HG02623 (cell line): Measurements from ENCODE around the gene LIM2.
"Not testable (repeated sequence)": the region's sequence is repeated elsewhere in the genome, so short reads cannot be mapped to it uniquely, and the experiment has no call there.

Experiments used
- ATAC-seq: cut with Tn5 transposase; IDR thresholded peaks from one replicate; pipeline ENCODE4 v1.9.1; 2021; ENCODE audit warnings: moderate library complexity; ENCODE audit not compliant: unreplicated experiment

LIM2 gene

DNA sequence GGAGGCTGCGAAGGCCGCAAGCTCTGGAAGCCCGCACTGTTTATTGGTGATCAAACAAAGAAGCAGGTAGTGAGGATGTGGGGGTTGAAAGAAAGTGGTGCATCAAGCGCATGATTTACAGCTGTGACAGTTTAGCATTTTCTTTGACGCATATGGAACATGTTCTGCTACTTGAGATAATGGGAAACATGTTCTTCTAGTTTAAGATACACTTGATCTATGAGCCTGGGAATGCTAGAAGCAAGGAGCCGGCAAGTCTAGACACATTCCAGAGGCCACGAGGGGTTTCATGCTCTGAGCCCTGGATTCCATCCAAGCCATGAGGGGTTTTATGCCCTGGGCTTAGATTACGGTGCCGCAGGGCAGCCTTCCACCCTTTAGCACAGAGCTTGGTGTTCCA is 9.7 kb upstream of the LIM2 start:
- not testable (repeated sequence) for ATAC-seq

DNA sequence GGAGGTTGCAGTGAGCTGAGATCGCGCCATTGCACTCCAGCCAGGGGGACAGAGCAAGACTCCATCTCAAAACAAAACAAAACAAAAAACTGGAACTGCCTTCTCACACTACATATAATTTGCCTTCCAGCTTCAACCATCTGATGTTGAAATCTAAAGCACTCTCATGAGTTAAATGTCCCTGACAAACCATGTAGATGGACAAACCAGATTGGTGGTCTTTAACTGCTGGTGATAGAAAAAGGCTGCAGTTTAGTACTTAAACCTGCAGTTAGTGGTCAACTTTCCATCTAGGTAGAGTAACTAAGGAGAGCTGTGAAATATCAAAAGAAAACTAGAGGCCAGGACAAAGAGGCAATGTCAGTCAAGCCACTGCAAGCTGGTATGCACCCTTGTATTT is 8.4 kb upstream of the LIM2 start:
- no peak for ATAC-seq

DNA sequence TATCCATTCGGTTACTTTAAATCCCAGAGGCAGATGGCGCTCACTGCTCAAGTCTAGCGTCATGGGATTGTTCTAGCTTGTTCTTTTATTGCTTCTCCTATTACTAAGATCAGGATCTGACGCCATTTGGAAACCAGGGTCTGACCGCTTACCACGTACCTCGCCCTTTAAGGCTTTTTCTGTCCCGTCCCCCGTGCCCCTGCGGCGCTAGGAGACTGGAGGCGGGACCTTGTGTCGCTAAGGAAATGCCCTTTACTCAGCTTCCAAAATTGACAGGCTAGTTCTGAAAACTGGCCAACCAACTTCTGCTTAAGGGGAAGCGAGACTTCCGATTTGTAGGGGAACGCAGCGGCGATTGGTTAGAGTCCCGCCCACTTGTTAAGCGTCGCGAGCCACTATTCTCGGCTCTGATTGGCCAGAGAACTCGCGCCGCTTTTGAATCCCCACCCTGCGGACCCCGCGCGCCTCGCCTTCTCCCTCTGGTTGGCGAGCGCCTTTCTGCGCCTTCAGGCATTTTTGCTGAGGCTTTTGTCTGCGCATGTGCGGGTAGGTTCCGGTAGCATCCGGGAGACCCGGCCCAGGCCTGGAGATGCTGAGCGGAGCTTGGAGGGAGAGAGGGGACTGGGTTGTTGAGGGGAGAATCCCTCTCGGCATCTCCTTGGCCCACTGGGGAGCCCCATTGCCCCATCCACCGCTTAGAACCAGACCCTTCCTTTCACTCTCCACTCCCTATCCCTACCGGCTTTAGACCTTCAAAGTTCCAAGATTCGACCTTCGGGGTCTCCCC is 6.5 kb upstream of the LIM2 start:
- ATAC-seq, result peak; percentile 78

DNA sequence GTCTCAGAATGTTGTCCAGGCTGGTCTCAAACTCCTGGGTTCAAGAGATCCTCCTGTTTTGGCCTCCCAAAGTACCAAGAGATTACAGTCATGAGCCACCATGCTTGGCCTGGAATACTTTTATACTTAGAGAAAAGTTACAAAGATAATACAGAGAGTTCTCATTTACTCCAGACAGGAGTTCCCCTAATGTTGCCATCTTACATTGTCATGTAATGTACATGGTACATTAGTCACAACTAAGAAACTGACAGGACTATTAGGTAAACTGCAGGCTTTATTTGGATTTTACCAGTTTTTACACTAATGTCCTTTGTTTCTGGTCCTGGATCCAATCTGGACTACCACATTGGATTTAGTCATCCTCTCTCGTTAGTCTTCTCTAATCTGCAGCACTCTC is 4.9 kb upstream of the LIM2 start:
- no peak for ATAC-seq

DNA sequence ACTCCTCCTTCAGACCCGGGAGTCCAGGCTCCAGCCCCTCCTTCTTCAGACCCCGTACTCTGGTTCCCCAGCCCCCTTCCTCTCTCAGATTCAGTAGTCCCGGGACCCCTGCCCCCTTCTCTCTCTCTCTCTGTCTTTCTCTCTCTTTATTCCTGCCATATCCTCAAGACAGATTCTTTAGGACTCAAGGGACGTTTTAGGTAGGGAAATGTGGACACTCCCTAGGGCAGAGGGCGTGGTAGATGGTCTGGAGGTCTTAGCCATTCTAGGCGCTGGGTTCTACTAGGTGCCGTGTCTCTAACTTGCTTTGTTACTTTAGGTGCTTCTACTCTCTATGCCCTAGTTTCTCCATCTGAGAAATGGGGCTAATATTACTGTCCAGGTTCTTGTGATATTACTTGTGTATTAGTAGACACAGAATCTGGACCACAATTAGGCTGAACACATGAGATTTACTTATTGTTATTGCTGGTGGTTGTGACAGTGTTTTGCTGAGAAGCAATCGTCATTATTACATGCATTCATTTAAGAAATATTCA is 3.4 kb upstream of the LIM2 start:
- no peak for ATAC-seq

DNA sequence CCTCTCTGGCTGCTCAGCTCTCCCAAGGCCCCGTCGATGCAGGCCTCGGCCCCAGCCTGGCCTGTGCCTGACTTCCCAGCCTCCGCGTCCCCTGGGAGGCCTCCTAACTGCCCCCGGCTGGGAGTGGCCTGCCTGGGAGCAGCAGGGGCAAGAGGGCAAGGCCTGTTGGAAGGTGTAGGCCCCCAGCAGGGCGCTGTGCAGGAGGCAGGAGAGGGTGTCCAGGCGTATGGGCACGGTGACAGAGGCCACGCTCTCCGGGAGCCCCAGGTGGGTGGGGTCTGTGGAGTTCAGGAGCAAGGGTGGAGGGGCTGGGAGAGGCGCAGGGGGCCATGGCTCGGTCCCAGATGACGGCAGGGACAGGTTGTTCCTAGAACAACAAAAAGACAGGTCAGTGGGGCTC is 1.4 kb upstream of the LIM2 start:
- no peak for ATAC-seq

DNA sequence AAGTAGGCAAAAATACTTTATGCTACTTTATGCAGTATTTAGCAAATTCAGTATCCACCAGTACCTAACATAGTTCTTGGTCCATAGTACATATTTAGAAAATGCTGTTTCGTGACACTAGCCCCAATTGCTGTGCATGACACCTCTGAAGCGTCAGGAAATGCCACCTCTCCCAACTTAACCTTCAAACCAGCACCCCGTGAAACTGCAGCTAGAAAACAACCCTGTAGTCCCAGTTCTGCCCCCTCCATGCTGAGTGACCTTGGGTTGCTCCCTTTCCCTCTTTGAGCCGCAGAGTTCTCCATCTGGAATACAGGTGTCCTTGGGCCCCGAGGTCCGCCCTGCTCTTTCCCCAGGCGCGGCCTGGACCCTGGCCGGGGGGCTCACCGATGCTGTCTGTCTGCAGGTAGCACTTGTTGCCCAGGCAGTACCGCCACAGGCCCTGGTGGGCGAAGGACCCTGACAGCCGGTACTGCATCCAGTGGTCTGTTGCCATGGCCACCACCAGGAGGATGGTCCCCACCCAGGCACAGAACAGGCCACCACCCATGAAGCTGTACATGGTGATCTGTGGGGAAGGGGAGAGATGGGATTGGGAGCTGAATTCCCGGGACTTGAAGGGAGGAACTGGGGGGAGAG is 773 bp downstream of the LIM2 start:
- no peak for ATAC-seq

DNA sequence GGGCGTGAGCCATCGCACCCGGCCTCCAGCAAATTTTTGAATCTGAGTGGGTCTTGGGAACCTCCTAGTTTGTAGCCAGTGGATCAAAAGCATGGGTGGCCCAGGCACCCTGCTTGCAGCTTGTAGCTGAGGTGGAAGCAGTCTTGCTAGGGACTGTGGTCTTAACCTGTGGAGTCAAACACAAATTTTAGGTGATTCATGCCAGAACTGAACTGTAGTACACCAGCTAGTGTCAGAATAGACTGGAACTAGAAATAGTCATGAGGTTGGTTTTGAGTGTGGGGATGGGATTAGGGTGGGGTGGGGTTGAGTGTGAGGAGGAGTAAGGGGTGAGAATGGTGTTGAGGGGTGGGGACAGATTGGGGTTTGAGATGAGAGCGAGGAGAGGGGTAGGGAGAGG is 5.8 kb downstream of the LIM2 start:
- no peak for ATAC-seq

DNA sequence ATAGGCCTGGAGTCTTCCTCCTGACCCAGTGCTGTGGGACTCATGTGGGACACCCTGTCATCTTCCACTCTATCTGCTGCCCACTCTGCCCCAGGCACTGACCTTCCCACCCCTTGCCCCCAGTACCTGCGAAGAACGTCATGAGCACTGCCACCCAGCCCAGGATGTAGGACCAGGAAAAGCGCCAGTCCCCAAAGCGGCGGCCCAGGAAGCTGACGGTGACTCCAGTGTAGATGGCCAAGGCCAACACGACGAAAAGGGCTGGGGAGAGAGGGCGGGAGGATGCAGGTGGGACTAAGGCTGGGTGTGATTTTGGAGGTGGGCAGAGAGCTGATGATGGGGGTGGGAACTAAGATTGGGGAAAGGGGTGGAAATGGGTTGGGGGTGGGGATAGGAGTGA is 7.4 kb downstream of the LIM2 start:
- no peak for ATAC-seq

DNA sequence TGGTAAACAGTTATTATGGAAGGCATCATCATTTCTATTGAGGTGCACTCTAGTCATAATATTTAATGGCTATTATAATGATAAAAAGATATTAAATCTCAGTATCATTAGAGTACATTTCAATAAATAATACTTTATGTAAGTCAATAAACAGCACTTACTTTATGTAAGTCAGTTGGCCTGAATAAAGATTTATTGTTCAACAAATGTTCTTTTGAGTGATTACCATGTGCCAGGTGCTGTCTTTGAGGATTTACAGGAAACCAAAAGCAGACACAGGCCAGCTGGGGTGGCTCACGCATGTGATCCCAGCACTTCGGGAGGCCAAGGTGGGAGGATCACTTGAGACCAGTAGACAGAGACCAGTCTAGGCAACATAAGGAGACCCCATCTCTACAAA is 10.4 kb downstream of the LIM2 start:
- ATAC-seq, result no peak

DNA sequence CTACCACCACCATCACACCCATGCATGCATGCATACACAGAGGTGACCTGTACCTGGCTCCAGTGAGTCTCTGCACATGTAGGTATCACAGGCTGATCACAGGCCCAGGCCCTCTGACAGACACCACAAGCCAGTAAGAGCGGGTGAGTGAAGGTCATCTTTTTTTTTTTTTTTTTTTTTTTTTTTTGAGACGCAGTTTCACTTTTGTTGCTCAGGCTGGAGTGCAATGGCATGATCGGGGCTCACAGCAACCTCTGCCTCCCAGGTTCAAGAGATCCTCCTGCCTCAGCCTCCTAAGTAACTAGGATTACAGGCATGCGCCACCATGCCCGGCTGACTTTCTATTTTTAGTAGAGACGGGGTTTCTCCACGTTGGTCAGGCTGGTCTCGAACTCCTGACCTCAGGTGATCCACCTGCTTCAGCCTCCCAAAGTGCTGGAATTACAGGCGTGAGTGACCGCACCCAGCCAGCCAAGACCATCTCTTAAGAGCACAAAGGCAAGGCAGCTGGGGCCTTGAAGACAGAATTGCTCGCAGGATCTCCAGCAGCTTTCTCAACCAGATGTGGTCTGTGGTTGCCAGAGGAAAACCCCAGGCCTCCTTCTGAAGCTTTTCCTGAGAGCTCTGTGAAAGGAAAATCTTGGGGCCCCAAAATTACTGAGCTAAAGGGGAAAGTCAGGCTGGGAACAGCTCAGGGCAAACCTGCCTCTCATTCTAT is 12.1 kb downstream of the LIM2 start:
- ATAC-seq, result no peak

DNA sequence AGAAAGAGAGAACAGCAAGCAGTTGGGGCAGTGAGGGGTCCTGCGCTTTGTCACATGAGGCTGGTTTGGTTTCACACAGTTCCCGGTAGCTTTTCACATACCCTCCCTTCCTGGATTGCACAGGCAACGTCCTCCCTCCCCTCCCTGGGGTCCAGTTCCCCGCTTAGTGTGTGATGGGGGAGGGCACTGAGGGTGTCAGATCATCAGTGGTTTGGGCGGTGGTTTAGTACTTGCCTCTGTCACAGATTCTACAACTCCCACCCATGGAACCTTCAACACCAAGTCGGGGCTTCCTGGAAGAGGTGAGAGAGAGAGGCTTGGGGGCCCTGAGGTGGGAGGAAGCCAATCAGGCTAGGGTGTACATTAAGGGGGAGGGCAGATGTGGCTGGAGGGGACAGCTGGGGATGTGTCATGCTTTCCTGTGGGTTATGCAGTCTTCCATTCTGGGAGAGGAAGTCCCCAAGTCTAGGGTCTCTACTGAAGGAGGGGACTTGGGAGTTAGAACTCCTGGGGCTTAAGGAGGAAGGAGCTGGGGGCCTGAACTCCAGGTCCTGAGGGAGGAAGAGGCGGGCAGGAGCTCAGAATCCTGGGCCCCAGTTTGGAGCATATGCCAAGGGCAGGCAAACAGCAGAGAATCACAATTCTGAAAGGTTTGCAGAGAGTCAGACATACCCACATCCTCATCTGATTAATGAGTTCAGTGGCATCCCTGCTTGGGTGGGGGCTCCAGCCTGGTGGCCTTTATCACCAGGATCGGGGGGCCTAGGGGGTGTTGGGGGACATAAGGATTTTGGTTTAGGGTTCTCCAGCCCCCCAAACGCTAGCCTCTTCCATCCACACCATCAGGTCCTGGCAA is 14.9 kb downstream of the LIM2 start, which contains the start of gene NKG7:
NKG7 (minus strand) TSS at position 6 of the 856 bp plus-strand sequence. CDS start 119 bp downstream, outside the sequence.
- no peak for ATAC-seq

DNA sequence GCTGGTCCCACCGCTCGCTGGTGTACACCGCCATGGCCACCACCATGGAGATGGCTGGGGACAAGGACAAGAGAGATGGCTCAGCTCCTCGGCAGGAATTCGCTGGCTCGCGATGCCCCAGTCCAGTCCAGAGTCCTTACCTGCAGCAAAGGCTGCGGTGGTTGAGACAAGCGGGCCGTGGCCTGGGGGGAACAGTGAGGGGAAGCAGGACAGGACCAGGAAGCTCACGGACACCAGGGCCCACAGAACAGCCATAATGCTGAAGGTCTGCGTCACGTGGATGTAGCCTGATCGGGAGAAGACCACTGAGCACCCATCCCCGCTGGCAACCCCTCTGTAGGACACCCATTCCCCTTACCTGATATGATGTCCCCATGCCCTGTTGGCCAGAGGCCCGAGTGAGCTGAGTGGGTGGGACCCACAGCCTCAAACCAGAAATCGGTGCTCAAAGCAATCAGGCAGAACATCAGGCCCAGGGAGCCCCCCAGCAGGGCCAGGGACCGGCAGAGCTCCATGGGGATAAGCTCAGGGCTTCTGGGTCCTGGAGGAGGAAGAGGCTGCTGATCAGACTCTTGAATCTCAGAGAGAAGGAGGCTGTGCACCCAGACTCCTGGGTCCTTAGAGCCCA is 15.6 kb downstream of the LIM2 start:
- ATAC-seq, result no peak

DNA sequence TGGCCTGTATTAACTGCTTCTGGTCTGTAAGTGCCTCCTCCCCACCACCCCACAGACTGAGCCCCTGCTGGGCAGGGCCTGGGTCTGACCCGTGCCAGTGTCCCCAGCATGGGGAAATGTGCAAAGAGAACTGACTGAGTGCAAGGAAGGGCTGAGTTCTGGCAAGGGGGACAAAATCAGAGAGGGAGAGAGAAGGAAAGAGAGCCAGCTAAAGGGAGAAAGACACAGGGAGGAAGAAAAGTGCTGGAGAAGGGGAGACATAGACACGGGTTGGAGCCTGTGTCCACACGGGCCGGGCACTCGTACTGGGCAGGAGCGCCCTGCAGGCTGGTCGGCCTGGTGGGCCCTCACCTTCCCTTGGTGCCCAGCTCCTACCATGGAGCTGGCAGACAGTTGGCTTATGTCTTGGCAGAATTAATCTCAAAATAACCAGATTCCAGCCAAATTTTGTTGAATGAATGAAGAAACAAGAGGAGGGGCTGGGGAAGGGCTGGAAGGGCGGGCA is 16.5 kb downstream of the LIM2 start:
- ATAC-seq, result no peak

DNA sequence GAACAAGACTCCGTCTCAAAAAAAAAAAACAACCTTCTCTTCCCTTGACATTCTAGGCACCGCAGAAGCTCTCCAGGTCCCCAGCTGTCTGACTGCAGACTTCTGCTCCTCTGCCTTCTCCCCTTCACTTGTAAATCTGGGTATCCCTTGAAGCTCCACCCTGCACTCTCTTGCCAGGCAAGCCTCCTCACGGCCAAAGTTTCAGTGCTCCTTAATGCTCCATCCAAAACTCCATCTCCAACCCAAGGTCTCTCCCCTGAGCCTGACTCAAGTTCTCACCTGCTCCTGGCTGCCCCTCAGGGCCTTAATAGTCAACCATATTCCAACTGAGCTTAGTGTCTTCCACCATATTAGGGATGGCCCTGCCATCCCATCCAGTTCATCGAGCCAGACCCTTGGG is 17.5 kb downstream of the LIM2 start:
- ATAC-seq, result no peak

DNA sequence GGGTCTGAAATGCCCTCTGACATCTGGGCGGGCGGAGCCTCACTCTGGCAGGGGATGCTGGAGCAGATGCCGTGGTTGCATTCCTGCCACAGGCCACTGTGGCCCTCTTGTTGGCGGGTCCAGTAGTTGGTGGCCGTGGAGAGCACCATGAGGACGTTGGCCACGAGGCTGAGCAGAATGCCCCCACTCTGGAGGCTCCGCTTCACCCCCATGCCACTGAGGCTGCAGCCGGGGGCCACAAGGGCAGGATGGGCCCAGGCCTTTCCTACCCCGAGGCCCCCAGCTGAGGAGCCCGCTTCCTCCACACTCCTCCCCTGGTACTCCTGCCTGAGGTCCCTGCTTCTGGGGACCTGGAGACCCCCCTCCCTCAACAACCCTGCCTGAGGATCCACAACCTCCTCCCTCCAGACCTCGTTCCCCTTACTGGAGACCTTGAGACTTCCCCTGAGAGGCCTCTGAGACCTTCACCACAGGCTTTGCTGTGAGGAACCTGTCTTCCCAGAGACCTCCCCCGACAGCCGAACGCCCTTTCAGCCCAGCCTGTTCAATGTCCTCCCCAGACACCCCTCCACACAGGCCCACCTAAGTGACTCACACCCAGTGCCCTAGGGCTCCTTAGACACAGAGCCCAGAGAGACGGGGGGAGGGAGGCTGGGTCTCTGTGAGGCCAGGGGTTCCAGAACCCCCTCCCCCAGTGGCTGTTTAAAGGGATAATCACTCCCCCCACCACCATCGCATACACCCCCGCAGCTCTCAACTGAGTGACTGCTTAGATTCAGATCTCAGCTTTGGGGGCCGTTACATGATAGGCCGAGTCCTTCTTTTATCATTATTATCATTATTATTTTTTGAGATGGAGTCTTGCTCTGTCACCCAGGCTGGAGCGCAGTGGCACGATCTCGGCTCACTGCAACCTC is 19.1 kb downstream of the LIM2 start, which contains the start of gene CLDND2:
CLDND2 (minus strand) TSS at position 638 of the 917 bp plus-strand sequence; CDS start at position 212, 426 bp downstream.
- no peak for ATAC-seq

DNA sequence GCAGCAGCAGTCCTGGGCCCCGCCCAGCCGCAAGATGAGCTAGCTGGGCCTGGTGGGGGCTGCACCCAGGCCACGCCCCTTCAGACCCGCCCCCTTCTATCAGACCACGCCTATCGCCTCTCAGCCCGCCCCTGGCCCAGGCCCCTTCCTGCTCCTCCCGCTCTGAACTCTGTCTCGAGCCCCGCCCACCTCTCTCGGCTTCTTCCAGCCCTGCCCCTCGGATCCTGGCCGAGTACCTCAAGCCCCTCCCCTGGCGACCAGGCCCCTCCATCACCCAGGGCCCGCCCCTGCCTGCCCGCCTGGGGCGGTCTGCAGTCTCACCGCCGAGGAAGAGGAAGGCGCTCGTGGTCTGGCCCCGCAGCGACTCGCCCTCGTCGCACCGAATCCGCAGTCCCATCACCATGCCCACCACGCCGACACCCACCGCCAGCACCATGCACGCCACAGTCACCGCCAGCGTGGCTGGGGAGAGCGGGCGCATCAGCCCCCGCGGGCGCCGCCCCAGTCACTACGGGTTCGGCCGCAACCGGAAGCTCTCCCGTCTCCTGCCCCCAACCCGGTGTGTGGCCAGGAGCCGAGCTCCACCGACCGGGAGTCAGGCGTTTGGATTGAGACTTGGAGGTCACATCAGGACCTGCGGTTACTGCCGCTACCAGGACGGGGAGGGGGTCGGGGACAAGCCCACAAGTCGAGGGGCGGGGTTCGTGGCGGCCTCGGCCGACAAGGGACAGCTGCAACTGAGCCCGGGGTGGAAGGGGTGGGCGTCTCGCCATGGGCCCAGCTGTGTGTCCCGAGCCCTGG is 20.0 kb downstream of the LIM2 start:
- ATAC-seq, result peak; percentile 67

DNA sequence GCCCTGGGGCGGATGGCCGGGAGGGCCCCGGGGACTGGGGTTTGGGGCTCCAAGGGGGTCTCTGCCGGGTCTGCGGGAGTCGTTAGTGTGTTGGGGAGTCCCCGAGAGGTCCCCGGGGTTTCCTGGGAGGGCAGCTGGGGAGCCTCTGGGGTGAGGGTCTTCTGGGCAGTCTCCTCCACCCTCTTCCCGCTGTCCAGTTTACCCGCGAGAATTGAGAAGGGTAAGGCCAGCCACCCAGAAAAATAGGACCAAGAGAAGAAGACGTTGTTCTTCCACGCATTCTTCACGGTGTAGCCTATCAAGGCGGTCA is 20.6 kb downstream of the LIM2 start:
- ATAC-seq, result no peak
